H1 (cell line): ENCODE data around the gene ACE. TPM values are rescaled to one million over a fixed set of nuclear protein-coding genes. Genes with fewer than 3 reads are reported as not detected.

Experiments used
- CEBPB ChIP-seq: IDR thresholded peaks from 2 replicates; pipeline ENCODE4 v1.6.1; 2012; ENCODE audit warnings: low read depth, low read length
- GABPA ChIP-seq: IDR thresholded peaks from 2 replicates; pipeline ENCODE4 v1.6.1; 2011; ENCODE audit warnings: mild to moderate bottlenecking, low read length, moderate library complexity, borderline replicate concordance; ENCODE audit not compliant: insufficient read depth
- SIRT6 ChIP-seq: IDR thresholded peaks from one replicate; pipeline ENCODE4 v1.7.1; 2012; ENCODE audit warnings: low read length, inconsistent platforms
- SRF ChIP-seq: IDR thresholded peaks from 2 replicates; pipeline ENCODE4 v1.6.1; 2011; ENCODE audit warnings: mild to moderate bottlenecking, low read depth, low read length, moderate library complexity
- SUZ12 ChIP-seq: fragments of 200-600 bp; sonication (generic); IDR thresholded peaks from 2 replicates; pipeline ENCODE4 v1.6.1; 2012; ENCODE audit warnings: mild to moderate bottlenecking, inconsistent platforms, low read length, moderate library complexity, mixed read lengths
- TBP ChIP-seq: IDR thresholded peaks from 2 replicates; pipeline ENCODE4 v1.6.1; 2011; ENCODE audit warnings: low read depth, low read length, improper control_type of control experiment
- TEAD4 ChIP-seq: IDR thresholded peaks from 2 replicates; pipeline ENCODE4 v1.6.1; 2012; ENCODE audit warnings: low read depth, low read length, inconsistent platforms, mixed read lengths
- polyA plus RNA-seq, 7 experiments: library from polyadenylated mRNA; depleted of rRNA in 3 of 7; stranded (reverse) in 5 of 7; unstranded in 2 of 7; fragments of >200 nt in 5 of 7; fragments of 200-250 nt in 2 of 7; gene quantifications; 1 replicate in 5 of 7; 2 replicates in 1 of 7; 4 replicates in 1 of 7; pipeline versions ENCODE4 v1.2.1 to v1.2.3, GENCODE V29; 2011 to 2013; ENCODE audit warnings: missing spikeins in 2 of 7, mixed read lengths in 2 of 7
- total RNA-seq: library from RNA; stranded (reverse); fragmentation: NEBNext Ultra II Directional; extraction: Animal tissue kit (Norgen Biotek cat#: 25700); gene quantifications from 2 replicates; pipeline ENCODE4 v1.2.1, GENCODE V29; 2021

ACE gene
- total and polyA plus RNA-seq, 2 of the 8 experiments (the other 6 are each of a cell fraction or from before 2014, with no cell fraction given) = 2.5 to 5.5 TPM

- TF ChIP-seq GABPA = no peak
- TF ChIP-seq TEAD4 = no peak
- no peak for TF ChIP-seq CEBPB
- no peak for TF ChIP-seq SUZ12
- no peak for TF ChIP-seq SIRT6
- no peak for TF ChIP-seq SRF
- TF ChIP-seq TBP = no peak
- TF ChIP-seq, all 59 proteins: peak for 0
Measured at GRCh38 chr17:63438092-63439051, 38.5 kb upstream of the ACE start (continued).
